ENCODE measurements around the gene PROSER3.

- TF ChIP-seq POLR2A (IDR thresholded peaks at IDR 0.05; ENCODE audit: low read depth, low read length) (no peak), CTCF (conservative IDR thresholded peaks at IDR 0.05; ENCODE audit: low read depth, low read length) (no peak), RAD21 (IDR thresholded peaks at IDR 0.05; ENCODE audit: low read length) (no peak), MXI1 (IDR thresholded peaks at IDR 0.05; ENCODE audit: borderline replicate concordance, low read depth, low read length) (no peak), CHD1 (IDR thresholded peaks at IDR 0.05; ENCODE audit: low read depth, low read length) (no peak), ELK1 (IDR thresholded peaks at IDR 0.05; ENCODE audit: borderline replicate concordance, low read depth, low read length) (no peak), CEBPB (IDR thresholded peaks at IDR 0.05; ENCODE audit: low read depth, low read length) (no peak)
Measured at GRCh38 chr19:35813043-35813890, 55.3 kb downstream of the PROSER3 start.

Measured in IMR-90 (cell line).